Skeletal muscle cell (primary cell): ENCODE data around the gene APCDD1L.
"Not testable (repeated sequence)": the region's sequence is repeated elsewhere in the genome, so short reads cannot be mapped to it uniquely, and the experiment has no call there.

ENCODE experiments used
- DNase-seq: peaks from one replicate; pipeline ENCODE4 v3.0.0-alpha.2; 2010; ENCODE audit warnings: low read depth
- H3K4me3 ChIP-seq: 2 replicates; pipeline ENCODE4 v1.5.1; 2011; ENCODE audit warnings: low read depth, mild to moderate bottlenecking, control low read depth, low read length, moderate library complexity

Gene APCDD1L

DNA sequence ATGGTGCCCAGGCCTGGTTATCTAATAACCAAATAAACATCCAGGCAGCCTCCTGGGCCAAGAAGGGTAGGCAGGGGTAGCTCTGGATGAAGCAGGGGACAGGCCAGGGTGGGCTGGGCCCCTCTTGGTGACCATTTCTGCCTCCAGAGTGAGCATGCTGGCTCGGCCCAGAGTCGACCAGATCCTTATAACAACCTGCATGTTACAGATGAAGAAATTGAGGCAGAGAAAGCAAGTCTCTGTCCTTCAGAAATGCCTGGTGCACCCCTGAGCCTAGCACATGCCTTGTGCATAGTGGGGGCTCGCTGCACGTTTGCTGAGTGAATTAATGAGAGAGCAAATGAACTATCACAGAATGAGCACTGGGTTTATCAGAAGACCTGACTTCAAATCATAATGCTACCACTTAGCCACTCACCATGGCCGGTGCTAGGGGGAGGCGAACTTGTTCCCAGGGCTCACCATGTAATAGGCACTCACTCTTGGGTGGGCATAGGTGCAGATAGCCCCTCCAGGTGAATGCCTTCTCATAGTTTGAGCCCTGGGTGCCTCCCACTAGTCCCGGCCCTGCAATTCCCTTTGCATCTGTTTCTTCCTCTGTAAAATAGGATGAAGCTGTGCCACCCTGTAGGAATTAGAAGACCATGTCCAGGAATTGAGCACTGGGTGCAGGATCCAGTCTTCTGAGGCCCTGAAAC, 3.8 kb upstream of the APCDD1L start:
- no peak for DNase-seq
- no peak overlapping the region for H3K4me3 ChIP-seq

DNA sequence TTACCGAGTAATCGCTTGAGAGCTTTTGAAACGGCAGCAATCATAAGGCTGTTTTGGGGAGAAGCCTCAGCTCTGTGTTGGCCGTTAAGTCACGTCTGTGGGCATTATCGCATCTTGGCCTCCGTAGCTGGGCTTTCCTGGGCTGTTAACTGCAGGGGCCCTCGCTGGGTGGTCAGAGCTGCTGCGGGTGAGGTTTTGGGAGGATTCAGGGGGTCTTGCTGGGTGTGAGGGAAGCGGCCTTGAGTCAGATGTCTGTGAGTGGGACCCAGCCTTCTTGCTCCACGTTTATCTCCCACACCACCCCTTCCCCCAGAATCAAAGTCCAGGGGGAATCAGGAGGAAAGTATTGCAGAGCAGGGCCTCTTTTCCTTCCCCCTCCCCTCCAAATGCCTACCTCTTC, 3.2 kb upstream of the APCDD1L start:
- H3K4me3 ChIP-seq = no peak overlapping the region
- DNase-seq = no peak

- no peak for DNase-seq
- H3K4me3 ChIP-seq = peak overlapping the region; percentile 62
These were observed 622 bp downstream of the APCDD1L start for GRCh38 chr20:58514321-58515232.

DNA sequence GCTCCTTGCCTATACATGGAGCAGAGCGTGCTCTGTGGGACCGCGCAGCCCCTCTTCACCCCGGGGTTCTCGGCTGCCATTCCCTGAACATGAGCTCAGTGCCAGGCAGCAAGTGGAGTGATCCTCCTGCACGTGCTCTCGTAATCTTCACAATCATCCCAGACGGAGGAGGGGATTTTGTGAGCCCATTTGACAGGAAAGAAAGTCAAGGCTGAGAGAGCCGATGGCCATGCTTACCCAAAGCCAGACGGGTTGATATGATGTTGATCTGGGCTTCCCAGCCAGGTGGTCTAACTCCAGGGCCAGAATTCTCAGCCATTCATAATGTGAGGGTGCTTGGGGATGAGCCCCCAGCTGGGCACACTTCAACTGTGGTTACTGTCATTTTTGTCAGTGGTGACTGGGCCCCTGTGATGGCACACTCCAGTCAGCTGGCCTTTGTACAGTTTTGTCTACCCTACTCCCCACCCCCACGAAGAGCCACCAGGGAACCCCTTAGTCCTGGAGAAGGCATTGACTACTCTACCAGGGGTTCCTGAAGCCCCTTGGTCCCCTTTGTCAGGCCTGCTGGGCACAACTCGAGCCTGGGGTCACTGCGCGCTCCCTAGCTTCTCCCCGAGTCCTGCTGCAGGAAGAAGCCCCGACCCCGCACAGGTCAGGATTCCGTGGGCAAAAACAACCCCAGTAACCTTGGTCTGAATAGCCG, 1.5 kb downstream of the APCDD1L start:
- H3K4me3 ChIP-seq = peak overlapping the region; percentile 62
- no peak for DNase-seq

DNA sequence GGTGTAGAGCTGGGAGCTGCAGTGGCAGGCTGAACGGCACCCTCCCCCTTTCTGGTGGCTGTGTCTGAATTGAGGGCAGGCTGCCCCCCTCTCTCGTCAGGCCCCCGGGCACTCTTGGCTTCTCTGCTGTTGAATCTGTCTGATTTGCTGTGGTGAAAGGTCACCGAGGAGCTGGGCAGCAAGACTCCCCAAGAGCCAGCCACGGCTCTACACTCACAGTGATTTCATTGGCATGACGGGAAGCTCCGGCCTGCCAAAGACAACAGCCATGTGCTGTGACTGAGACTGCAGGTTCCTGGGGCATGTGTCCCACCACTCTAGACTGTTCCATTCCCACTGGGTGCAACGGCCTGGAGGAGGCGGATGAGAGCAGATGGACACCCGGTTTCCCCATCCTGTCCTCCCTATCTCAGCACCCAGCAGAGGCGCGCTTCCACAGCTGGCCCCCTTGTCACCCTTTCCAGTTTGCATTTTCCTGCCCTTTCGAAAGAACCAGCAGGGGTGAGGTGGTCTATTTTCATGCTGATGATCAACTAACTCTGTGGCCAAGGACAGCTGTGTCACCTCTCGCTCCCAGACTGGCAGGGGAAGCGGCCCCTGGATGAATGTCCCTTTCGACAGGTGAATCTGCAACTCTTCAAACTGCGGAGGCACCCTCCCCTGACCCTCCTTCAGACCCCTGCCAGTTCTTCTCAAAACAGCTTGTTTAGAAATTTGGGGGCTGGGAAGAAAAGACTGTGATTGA, 2.2 kb downstream of the APCDD1L start:
- no peak overlapping the region for H3K4me3 ChIP-seq
- DNase-seq = no peak

- no peak for DNase-seq
- no peak overlapping the region for H3K4me3 ChIP-seq
These were observed 3.3 kb downstream of the APCDD1L start for GRCh38 chr20:58511861-58512260.

GRCh38 chr20:58511364-58511763, 3.8 kb downstream of the APCDD1L start:
- peak; percentile 28 for DNase-seq
- H3K4me3 ChIP-seq = no peak overlapping the region

- no peak overlapping the region for H3K4me3 ChIP-seq
- DNase-seq = no peak
These were observed 4.3 kb downstream of the APCDD1L start for GRCh38 chr20:58510921-58511320.

DNA sequence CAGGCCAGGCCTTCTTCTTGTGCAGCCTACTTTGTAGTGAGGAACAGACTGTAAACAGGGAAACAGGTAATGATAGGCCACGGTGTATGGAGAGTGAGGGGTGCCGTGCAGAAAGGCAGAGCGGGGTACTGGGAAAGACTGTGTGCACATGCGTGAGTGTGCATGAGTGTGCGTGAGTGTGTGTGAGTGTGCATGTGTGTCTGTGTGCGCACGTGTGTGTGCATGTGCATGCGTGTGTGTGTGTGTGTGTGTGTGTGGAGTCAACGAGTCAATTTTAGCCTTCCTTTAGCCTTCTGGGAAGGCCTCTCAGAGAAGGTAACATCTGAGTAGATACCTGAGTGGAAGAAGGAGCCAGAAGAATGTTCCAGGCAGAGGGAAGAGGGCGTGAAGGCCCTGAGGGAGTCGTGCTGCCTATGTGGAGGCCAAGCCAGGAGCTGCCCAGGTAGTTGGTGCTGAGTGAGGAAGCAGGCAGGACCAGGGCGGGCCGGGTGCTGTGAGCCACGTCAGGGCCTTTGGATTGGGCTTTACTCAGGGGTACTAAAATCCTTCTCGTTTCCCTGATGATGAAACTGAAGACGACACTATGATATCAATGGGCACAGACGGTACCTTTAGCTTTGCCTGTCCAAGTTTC, 6.3 kb downstream of the APCDD1L start:
- no peak for DNase-seq
- no peak overlapping the region for H3K4me3 ChIP-seq

DNA sequence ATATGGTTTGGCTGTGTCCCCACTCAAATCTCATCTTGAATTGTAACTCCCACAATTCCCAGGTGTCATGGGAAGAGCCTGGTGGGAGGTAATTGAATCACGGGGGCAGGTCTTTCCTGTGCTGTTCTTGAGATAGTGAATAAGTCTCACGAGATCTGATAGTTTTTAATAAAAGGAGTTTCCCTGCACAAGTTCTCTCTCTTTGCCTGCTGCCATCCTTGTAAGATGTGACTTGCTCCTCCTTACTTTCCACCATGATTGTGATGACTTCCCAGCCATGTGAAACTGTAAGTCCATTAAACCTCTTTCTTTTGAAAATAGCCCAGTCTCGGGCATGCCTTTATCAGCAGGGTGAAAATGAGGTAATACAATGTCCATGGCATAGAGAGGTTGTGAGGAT, 8.2 kb downstream of the APCDD1L start:
- H3K4me3 ChIP-seq, DNase-seq: not testable (repeated sequence)

DNA sequence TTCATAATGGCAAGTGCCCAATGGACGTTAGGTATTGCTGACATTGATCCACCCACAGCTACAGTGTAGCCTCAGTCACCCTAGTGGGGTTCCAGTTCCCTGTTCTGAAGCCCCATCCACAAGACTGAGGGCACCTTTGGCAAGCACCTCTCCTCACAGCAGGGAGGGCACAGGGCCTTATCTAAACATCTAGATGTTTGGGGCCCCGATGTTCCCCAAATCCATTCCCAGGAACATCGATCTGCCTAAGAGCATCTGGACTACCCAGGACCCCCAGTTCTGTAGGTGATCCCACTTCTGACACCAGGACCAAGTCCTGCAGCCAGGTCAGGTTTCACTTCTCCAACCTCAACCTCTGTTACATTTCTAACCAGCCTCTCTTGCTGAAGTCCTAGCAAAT, 10.6 kb downstream of the APCDD1L start:
- no peak for DNase-seq
- H3K4me3 ChIP-seq = no peak overlapping the region

DNA sequence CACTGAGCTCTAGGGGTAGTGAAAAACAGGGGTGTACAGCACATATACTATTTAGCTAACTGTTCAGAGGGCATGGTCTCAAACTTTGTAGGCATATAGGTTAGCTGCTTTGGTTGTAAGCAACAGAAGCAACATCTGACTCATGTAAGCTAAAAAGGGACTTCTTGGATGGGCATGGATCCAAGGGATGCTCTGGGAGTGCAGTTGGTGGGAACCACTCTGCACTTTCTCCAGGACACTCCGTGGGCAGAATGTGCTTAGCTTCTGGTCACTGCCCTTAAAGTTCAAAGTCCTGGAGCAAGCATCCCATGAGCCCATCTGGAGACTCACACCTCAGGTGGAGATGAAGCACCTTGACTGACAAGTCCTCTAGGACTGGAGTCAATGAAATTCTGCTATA, 11.5 kb downstream of the APCDD1L start:
- H3K4me3 ChIP-seq = no peak overlapping the region
- DNase-seq = no peak

GRCh38 chr20:58500256-58500655, 14.9 kb downstream of the APCDD1L start:
- no peak for DNase-seq
- no peak overlapping the region for H3K4me3 ChIP-seq

GRCh38 chr20:58498470-58499068, 16.6 kb downstream of the APCDD1L start:
- no peak overlapping the region for H3K4me3 ChIP-seq
- DNase-seq = no peak

- no peak for DNase-seq
- no peak overlapping the region for H3K4me3 ChIP-seq
These were observed 17.3 kb downstream of the APCDD1L start for GRCh38 chr20:58497724-58498469.

- DNase-seq = no peak
- H3K4me3 ChIP-seq = no peak overlapping the region
These were observed 18.0 kb downstream of the APCDD1L start for GRCh38 chr20:58497076-58497641.

DNA sequence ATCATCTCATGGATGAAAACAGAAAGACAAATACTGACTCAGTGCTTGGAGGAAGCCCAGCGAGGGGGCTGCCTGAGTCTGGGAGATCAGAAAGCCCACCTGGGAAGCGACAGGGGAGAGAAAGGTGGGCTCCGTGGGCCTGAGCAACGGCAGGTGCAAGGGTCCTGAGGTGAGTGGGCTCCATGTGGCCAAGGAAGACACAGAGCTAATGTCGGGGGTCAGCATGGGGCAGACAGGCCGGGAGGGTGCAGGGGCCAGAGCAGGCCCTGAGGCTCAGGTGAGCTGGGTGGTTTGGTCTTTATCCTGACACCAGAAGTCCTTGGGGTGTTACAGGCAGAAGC, 18.8 kb downstream of the APCDD1L start:
- H3K4me3 ChIP-seq = no peak overlapping the region
- no peak for DNase-seq
